HG03432 (cell line): ENCODE results near the gene ELAVL2.

ENCODE experiments used
- ATAC-seq: cut with Tn5 transposase; IDR thresholded peaks from one replicate; pipeline ENCODE4 v1.9.1; 2021; ENCODE audit warnings: mild to moderate bottlenecking, moderate library complexity; ENCODE audit not compliant: unreplicated experiment

Gene ELAVL2

GRCh38 chr9:23774266-23774665, 51.8 kb downstream of the ELAVL2 start:
- no peak for ATAC-seq

- ATAC-seq, result no peak
Observed at GRCh38 chr9:23772385-23772783, 53.7 kb downstream of the ELAVL2 start.

- ATAC-seq, result no peak
Observed at GRCh38 chr9:23771746-23772384, 54.2 kb downstream of the ELAVL2 start.

- ATAC-seq, result no peak
Observed at GRCh38 chr9:23769307-23769935, 56.6 kb downstream of the ELAVL2 start.

GRCh38 chr9:23768861-23769260, 57.2 kb downstream of the ELAVL2 start:
- ATAC-seq, result no peak

GRCh38 chr9:23766613-23767012, 59.4 kb downstream of the ELAVL2 start:
- ATAC-seq, result no peak

GRCh38 chr9:23765561-23765960, 60.5 kb downstream of the ELAVL2 start:
- ATAC-seq, result no peak

GRCh38 chr9:23764219-23764618, 61.8 kb downstream of the ELAVL2 start:
- ATAC-seq, result no peak

GRCh38 chr9:23754551-23754950, 71.5 kb downstream of the ELAVL2 start:
- no peak for ATAC-seq

GRCh38 chr9:23752859-23753258, 73.2 kb downstream of the ELAVL2 start:
- no peak for ATAC-seq

GRCh38 chr9:23751633-23752032, 74.4 kb downstream of the ELAVL2 start:
- ATAC-seq, result no peak

GRCh38 chr9:23750808-23751207, 75.2 kb downstream of the ELAVL2 start:
- ATAC-seq, result no peak

GRCh38 chr9:23747088-23748075, 78.7 kb downstream of the ELAVL2 start:
- ATAC-seq, result no peak

GRCh38 chr9:23746317-23746716, 79.7 kb downstream of the ELAVL2 start:
- no peak for ATAC-seq

- ATAC-seq, result no peak
Observed at GRCh38 chr9:23743036-23743435, 83.0 kb downstream of the ELAVL2 start.

GRCh38 chr9:23741351-23741750, 84.7 kb downstream of the ELAVL2 start:
- no peak for ATAC-seq

- ATAC-seq, result no peak
Observed at GRCh38 chr9:23740531-23740930, 85.5 kb downstream of the ELAVL2 start.

GRCh38 chr9:23739753-23740152, 86.3 kb downstream of the ELAVL2 start:
- ATAC-seq, result no peak

GRCh38 chr9:23736293-23736692, 89.7 kb downstream of the ELAVL2 start:
- no peak for ATAC-seq

- no peak for ATAC-seq
Observed at GRCh38 chr9:23733495-23734078, 92.5 kb downstream of the ELAVL2 start.

GRCh38 chr9:23731353-23731752, 94.7 kb downstream of the ELAVL2 start:
- ATAC-seq, result no peak
